Liver (tissue), 9 donors: ENCODE data around the gene CIDEB. TPM values are rescaled to one million over a fixed set of nuclear protein-coding genes. Genes with fewer than 3 reads are reported as not detected.

Experiments used
- DNase-seq: peaks from one replicate; pipeline ENCODE4 v3.0.0-alpha.2; 2017; ENCODE audit warnings: low spot score
- H3K27ac ChIP-seq, 2 donors: one replicate each; pipeline ENCODE4 v1.7.0; 2013; ENCODE audit warnings: inconsistent platforms in 2 of 2, low read length in 2 of 2, control low read depth in 1 of 2, low read depth in 1 of 2, mild to moderate bottlenecking in 1 of 2
- H3K27me3 ChIP-seq, 4 donors: one replicate each; pipeline versions ENCODE4 v1.6.1 to v1.7.0; 2013; ENCODE audit warnings: low read length in 3 of 4, inconsistent platforms in 1 of 4, mild to moderate bottlenecking in 1 of 4, moderate library complexity in 1 of 4; ENCODE audit not compliant: control insufficient read depth in 4 of 4, insufficient read depth in 4 of 4
- H3K36me3 ChIP-seq, 4 donors: one replicate each; pipeline versions ENCODE4 v1.6.1 to v1.7.0; 2013; ENCODE audit warnings: low read length in 3 of 4, mild to moderate bottlenecking in 3 of 4, low read depth in 1 of 4, moderate library complexity in 1 of 4; ENCODE audit not compliant: control insufficient read depth in 4 of 4, insufficient read depth in 3 of 4
- H3K4me1 ChIP-seq, 4 donors: one replicate each; pipeline versions ENCODE4 v1.6.1 to v1.7.0; 2013; ENCODE audit warnings: low read length in 3 of 4, mild to moderate bottlenecking in 3 of 4, moderate library complexity in 1 of 4; ENCODE audit not compliant: control insufficient read depth in 4 of 4, insufficient read depth in 4 of 4
- H3K4me3 ChIP-seq, 3 donors: one replicate each; pipeline versions ENCODE4 v1.6.1 to v1.7.0; 2013; ENCODE audit warnings: low read length in 3 of 3, control low read depth in 1 of 3, low read depth in 1 of 3, mild to moderate bottlenecking in 1 of 3
- H3K9ac ChIP-seq, 2 donors: one replicate each; pipeline ENCODE4 v1.7.0; 2013; ENCODE audit warnings: low read length in 2 of 2, mild to moderate bottlenecking in 2 of 2, moderate library complexity in 2 of 2, control low read depth in 1 of 2, low read depth in 1 of 2
- H3K9me3 ChIP-seq, 4 donors: one replicate each; pipeline versions ENCODE4 v1.6.1 to v1.7.0; 2013; ENCODE audit warnings: low read length in 3 of 4; ENCODE audit not compliant: control insufficient read depth in 4 of 4
- CTCF ChIP-seq: fragments of 150-350 bp; IDR thresholded peaks from 2 replicates; pipeline ENCODE4 v1.5.1; 2017; ENCODE audit warnings: improper control_type of control experiment, low read depth, low read length; ENCODE audit not compliant: missing input control
- EGR1 ChIP-seq, 2 donors: IDR thresholded peaks; 2 replicates each; pipeline ENCODE4 v1.6.1; 2016 to 2018; ENCODE audit warnings: antibody characterized with exemption in 2 of 2, low read depth in 2 of 2
- FOXA1 ChIP-seq: IDR thresholded peaks from 2 replicates; pipeline ENCODE4 v1.6.1; 2016; ENCODE audit warnings: antibody characterized with exemption
- FOXA2 ChIP-seq: IDR thresholded peaks from 2 replicates; pipeline ENCODE4 v1.6.1; 2016; ENCODE audit warnings: antibody characterized with exemption
- GABPA ChIP-seq, 2 donors: IDR thresholded peaks in 1 of 2; conservative IDR thresholded peaks in 1 of 2; 2 replicates each; pipeline ENCODE4 v1.6.1; 2016; ENCODE audit warnings: antibody characterized with exemption in 2 of 2, mild to moderate bottlenecking in 1 of 2, moderate library complexity in 1 of 2
- HNF4A ChIP-seq, 2 donors: conservative IDR thresholded peaks; 2 replicates each; pipeline ENCODE4 v1.6.1; 2016; ENCODE audit warnings: antibody characterized with exemption in 2 of 2, mild to moderate bottlenecking in 2 of 2
- HNF4G ChIP-seq: IDR thresholded peaks from 2 replicates; pipeline ENCODE4 v1.6.1; 2016; ENCODE audit warnings: antibody characterized with exemption
- JUND ChIP-seq, 2 donors: IDR thresholded peaks; 2 replicates each; pipeline ENCODE4 v1.6.1; 2016; ENCODE audit warnings: antibody characterized with exemption in 2 of 2
- MAX ChIP-seq: IDR thresholded peaks from 2 replicates; pipeline ENCODE4 v1.6.1; 2016; ENCODE audit warnings: antibody characterized with exemption
- RAD21 ChIP-seq, 2 donors: IDR thresholded peaks; 2 replicates each; pipeline ENCODE4 v1.6.1; 2016; ENCODE audit warnings: antibody characterized with exemption in 2 of 2, mild to moderate bottlenecking in 2 of 2
- RXRA ChIP-seq, 2 donors: IDR thresholded peaks; 2 replicates each; pipeline ENCODE4 v1.6.1; 2017 to 2018; ENCODE audit warnings: antibody characterized with exemption in 2 of 2, mild to moderate bottlenecking in 1 of 2
- SP1 ChIP-seq: IDR thresholded peaks from 2 replicates; pipeline ENCODE4 v1.6.1; 2018; ENCODE audit warnings: antibody characterized with exemption, mild to moderate bottlenecking
- TAF1 ChIP-seq: conservative IDR thresholded peaks from 2 replicates; pipeline ENCODE4 v1.6.1; 2016; ENCODE audit warnings: antibody characterized with exemption, mild to moderate bottlenecking
- YY1 ChIP-seq: IDR thresholded peaks from 2 replicates; pipeline ENCODE4 v1.6.1; 2016; ENCODE audit warnings: antibody characterized with exemption, mild to moderate bottlenecking
- WGBS: extraction: QIAGEN DNeasy Blood & Tissue Kit; methylation state at CpG from one replicate; pipeline ENCODE4 v1.1.7; 2013; 5-methylcytosine and 5-hydroxymethylcytosine counted together
- polyA plus RNA-seq, 2 donors: library from polyadenylated mRNA; stranded (reverse) in 1 of 2; unstranded in 1 of 2; fragments of 200-250 nt in 1 of 2; fragments of >200 nt in 1 of 2; fragmentation: Nextera tagmentation in 1 of 2; extraction: Ambion mirVana in 1 of 2; gene quantifications; one replicate each; pipeline versions ENCODE4 v1.2.1 to v1.2.3, GENCODE V29; 2013 to 2015
- total RNA-seq, 2 donors: library from RNA; depleted of rRNA; stranded (reverse); fragments of >200 nt; gene quantifications; one replicate each; pipeline ENCODE4 v1.2.3, GENCODE V29; 2014
- TF ChIP-seq, protein P1 (sequence below): IDR thresholded peaks from 2 replicates; pipeline ENCODE4 v1.6.1; 2016; ENCODE audit warnings: antibody characterized with exemption
- TF ChIP-seq, protein P2 (sequence below): IDR thresholded peaks from 2 replicates; pipeline ENCODE4 v1.6.1; 2016; ENCODE audit warnings: antibody characterized with exemption
- TF ChIP-seq, protein P3 (sequence below): IDR thresholded peaks from 2 replicates; pipeline ENCODE4 v1.6.1; 2016; ENCODE audit warnings: antibody characterized with exemption, mild to moderate bottlenecking
- donor health status: healthy.
- donor health status: healthy.
- donor health status: healthy.
- donor health status: healthy.
- donor health status: healthy.

CIDEB gene
- total and polyA plus RNA-seq, 4 donors = 32.1 to 312 (median 159) TPM

- no peak for TF ChIP-seq GABPA (IDR thresholded peaks at IDR 0.05 in 1 of 2, conservative IDR thresholded peaks at IDR 0.05 in 1 of 2)
- H3K36me3 ChIP-seq = peaks cover 0 to 10% (median 1%) of the 10 kb centered on the region in 4 donors
- 94% methylated on average over 9 of the region's 9 CpGs for WGBS
- H3K4me1 ChIP-seq = no peaks in the 10 kb centered on the region
- no peak overlapping the region for H3K9ac ChIP-seq
- no peak overlapping the region for H3K4me3 ChIP-seq
- H3K27ac ChIP-seq = no peak overlapping the region
- no peak for DNase-seq
- H3K9me3 ChIP-seq = no peaks in the 10 kb centered on the region
- H3K27me3 ChIP-seq = no peaks in the 10 kb centered on the region
Measured at GRCh38 chr14:24258119-24258518, 49.7 kb downstream of the CIDEB start.

GRCh38 chr14:24256960-24257359 is 50.8 kb downstream of the CIDEB start:
- WGBS = 90% methylated on average over 4 of the region's 4 CpGs
- no peak overlapping the region for H3K27ac ChIP-seq
- H3K9ac ChIP-seq = no peak overlapping the region
- DNase-seq = no peak
- H3K9me3 ChIP-seq = no peaks in the 10 kb centered on the region
- H3K4me1 ChIP-seq = no peaks in the 10 kb centered on the region
- H3K4me3 ChIP-seq = no peak overlapping the region
- H3K36me3 ChIP-seq = peaks cover 0 to 13% (median 1%) of the 10 kb centered on the region in 4 donors
- H3K27me3 ChIP-seq = no peaks in the 10 kb centered on the region
- TF ChIP-seq MAX = no peak
- no peak for TF ChIP-seq CTCF
- no peak for TF ChIP-seq SP1
- no peak for TF ChIP-seq JUND (IDR thresholded peaks at IDR 0.05)

DNA sequence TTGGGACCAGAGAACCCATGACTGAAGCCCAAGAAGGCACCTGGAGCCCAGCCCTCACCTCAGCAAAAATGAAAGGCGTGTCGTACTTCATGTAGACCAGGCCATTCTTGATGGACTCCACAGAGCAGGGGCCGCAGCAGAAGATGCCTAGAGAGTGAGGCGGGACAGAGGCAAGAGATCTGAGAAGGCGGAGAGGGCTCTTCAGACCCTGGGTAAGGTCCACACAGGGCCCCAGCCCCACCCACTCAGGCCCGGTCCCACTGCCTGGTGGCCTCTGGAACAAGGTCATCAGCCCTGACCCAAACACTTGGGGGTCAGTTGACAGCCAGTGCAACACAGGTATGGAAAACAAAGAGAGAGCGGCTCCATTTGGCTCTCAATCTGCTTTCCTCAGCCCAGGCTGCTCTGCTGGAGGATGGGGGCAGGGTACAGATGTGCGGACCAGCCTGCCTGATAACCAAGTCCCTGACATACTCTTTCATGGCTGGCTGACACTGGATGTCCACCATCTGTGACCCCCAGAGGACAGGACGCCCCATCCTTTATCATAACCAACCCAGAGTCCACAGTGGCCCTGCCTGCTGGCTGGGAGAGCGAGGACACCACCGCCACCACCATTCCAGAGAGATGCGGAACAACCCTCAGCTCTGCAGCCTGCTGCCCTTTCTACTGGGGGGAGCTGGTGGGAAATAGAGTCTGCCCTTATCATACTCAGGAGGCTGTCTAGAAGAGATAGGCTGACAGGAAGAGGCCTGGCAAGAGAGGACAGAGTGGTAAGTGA is 51.7 kb downstream of the CIDEB start:
- peaks cover 0 to 13% (median 1%) of the 10 kb centered on the region in 4 donors for H3K36me3 ChIP-seq
- TF ChIP-seq EGR1 (IDR thresholded peaks at IDR 0.05; ENCODE audit: low read depth in 2 of 2) (no peak), RXRA (IDR thresholded peaks at IDR 0.05) (no peak), JUND (IDR thresholded peaks at IDR 0.05) (no peak), CTCF (no peak), FOXA2 (no peak), TAF1 (no peak), HNF4G (no peak), MAX (no peak), RAD21 (IDR thresholded peaks at IDR 0.05) (no peak), YY1 (no peak), HNF4A (conservative IDR thresholded peaks at IDR 0.05) (no peak), FOXA1 (no peak)
- TF ChIP-seq, protein P1, sequence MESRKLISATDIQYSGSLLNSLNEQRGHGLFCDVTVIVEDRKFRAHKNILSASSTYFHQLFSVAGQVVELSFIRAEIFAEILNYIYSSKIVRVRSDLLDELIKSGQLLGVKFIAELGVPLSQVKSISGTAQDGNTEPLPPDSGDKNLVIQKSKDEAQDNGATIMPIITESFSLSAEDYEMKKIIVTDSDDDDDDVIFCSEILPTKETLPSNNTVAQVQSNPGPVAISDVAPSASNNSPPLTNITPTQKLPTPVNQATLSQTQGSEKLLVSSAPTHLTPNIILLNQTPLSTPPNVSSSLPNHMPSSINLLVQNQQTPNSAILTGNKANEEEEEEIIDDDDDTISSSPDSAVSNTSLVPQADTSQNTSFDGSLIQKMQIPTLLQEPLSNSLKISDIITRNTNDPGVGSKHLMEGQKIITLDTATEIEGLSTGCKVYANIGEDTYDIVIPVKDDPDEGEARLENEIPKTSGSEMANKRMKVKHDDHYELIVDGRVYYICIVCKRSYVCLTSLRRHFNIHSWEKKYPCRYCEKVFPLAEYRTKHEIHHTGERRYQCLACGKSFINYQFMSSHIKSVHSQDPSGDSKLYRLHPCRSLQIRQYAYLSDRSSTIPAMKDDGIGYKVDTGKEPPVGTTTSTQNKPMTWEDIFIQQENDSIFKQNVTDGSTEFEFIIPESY = no peak
- TF ChIP-seq, protein P2, sequence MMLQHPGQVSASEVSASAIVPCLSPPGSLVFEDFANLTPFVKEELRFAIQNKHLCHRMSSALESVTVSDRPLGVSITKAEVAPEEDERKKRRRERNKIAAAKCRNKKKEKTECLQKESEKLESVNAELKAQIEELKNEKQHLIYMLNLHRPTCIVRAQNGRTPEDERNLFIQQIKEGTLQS = no peak
- TF ChIP-seq, protein P3, sequence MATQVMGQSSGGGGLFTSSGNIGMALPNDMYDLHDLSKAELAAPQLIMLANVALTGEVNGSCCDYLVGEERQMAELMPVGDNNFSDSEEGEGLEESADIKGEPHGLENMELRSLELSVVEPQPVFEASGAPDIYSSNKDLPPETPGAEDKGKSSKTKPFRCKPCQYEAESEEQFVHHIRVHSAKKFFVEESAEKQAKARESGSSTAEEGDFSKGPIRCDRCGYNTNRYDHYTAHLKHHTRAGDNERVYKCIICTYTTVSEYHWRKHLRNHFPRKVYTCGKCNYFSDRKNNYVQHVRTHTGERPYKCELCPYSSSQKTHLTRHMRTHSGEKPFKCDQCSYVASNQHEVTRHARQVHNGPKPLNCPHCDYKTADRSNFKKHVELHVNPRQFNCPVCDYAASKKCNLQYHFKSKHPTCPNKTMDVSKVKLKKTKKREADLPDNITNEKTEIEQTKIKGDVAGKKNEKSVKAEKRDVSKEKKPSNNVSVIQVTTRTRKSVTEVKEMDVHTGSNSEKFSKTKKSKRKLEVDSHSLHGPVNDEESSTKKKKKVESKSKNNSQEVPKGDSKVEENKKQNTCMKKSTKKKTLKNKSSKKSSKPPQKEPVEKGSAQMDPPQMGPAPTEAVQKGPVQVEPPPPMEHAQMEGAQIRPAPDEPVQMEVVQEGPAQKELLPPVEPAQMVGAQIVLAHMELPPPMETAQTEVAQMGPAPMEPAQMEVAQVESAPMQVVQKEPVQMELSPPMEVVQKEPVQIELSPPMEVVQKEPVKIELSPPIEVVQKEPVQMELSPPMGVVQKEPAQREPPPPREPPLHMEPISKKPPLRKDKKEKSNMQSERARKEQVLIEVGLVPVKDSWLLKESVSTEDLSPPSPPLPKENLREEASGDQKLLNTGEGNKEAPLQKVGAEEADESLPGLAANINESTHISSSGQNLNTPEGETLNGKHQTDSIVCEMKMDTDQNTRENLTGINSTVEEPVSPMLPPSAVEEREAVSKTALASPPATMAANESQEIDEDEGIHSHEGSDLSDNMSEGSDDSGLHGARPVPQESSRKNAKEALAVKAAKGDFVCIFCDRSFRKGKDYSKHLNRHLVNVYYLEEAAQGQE = no peak

More for the DNA sequence above, 51.7 kb downstream of the CIDEB start:
- Histone ChIP-seq H3K27me3 (no peaks in the 10 kb centered on the region), H3K9me3 (no peaks in the 10 kb centered on the region), H3K9ac (no peak overlapping the region), H3K4me3 (no peak overlapping the region), H3K4me1 (no peaks in the 10 kb centered on the region), H3K27ac (no peak overlapping the region)
- 96% methylated on average over 12 of the region's 12 CpGs for WGBS
- DNase-seq = peak; percentile 71
